Tibial nerve (tissue), 4 donors: Measurements from ENCODE around the gene KCNJ18.

Experiments used
- CTCF ChIP-seq, 5 experiments: fragments of 200-600 bp in 3 of 5; fragments of 450-650 bp in 2 of 5; sonication (generic) in 3 of 5; IDR thresholded peaks; one replicate each; pipeline ENCODE4 v1.5.1; 2016 to 2019; ENCODE audit warnings: antibody characterized with exemption in 5 of 5, mild to moderate bottlenecking in 3 of 5, moderate library complexity in 2 of 5
- EP300 ChIP-seq, 2 donors: sonication (generic); formaldehyde crosslinking; IDR thresholded peaks; one replicate each; pipeline ENCODE4 v1.6.1; 2017; ENCODE audit warnings: antibody characterized with exemption in 2 of 2, mild to moderate bottlenecking in 1 of 2
- POLR2A ChIP-seq, 2 donors: fragments of 450-650 bp; IDR thresholded peaks; one replicate each; pipeline ENCODE4 v1.6.1; 2017; ENCODE audit warnings: antibody characterized with exemption in 2 of 2, mild to moderate bottlenecking in 2 of 2, moderate library complexity in 2 of 2

- TF ChIP-seq CTCF (IDR thresholded peaks at IDR 0.05) = no peak
- no peak for TF ChIP-seq POLR2A (IDR thresholded peaks at IDR 0.05)
- no peak for TF ChIP-seq EP300 (IDR thresholded peaks at IDR 0.05)
Observed at GRCh38 chr17:21688293-21688949, 3.9 kb upstream of the KCNJ18 start.
